HG03175 (cell line): ENCODE results near the gene PML.

Experiments
- ATAC-seq: cut with Tn5 transposase; IDR thresholded peaks from one replicate; pipeline ENCODE4 v1.9.1; 2021; ENCODE audit warnings: mild to moderate bottlenecking, moderate library complexity; ENCODE audit not compliant: unreplicated experiment

PML gene

GRCh38 chr15:74006774-74007639 lies 12.5 kb downstream of the PML start:
- ATAC-seq: no peak

GRCh38 chr15:74007820-74008371 lies 13.4 kb downstream of the PML start:
- no peak for ATAC-seq

GRCh38 chr15:74008901-74009300 lies 14.4 kb downstream of the PML start:
- no peak for ATAC-seq

GRCh38 chr15:74010929-74011540 lies 16.5 kb downstream of the PML start:
- ATAC-seq: no peak

GRCh38 chr15:74011610-74012009 lies 17.1 kb downstream of the PML start:
- ATAC-seq: no peak

- ATAC-seq: no peak
Observed at GRCh38 chr15:74013374-74013894, 18.9 kb downstream of the PML start.

GRCh38 chr15:74019734-74020133 lies 25.2 kb downstream of the PML start:
- no peak for ATAC-seq

GRCh38 chr15:74022706-74023470 lies 28.4 kb downstream of the PML start:
- no peak for ATAC-seq

GRCh38 chr15:74024687-74025086 lies 30.2 kb downstream of the PML start:
- no peak for ATAC-seq

GRCh38 chr15:74025436-74025835 lies 30.9 kb downstream of the PML start:
- no peak for ATAC-seq

- ATAC-seq: no peak
Observed at GRCh38 chr15:74027688-74028087, 33.2 kb downstream of the PML start.

- no peak for ATAC-seq
Observed at GRCh38 chr15:74028646-74029045, 34.1 kb downstream of the PML start.

- ATAC-seq: no peak
Observed at GRCh38 chr15:74032046-74032445, 37.5 kb downstream of the PML start.

- ATAC-seq: no peak
Observed at GRCh38 chr15:74032606-74033561, 38.4 kb downstream of the PML start.

- ATAC-seq: no peak
Observed at GRCh38 chr15:74034206-74034755, 39.8 kb downstream of the PML start.

- no peak for ATAC-seq
Observed at GRCh38 chr15:74035121-74036017, 40.9 kb downstream of the PML start.

GRCh38 chr15:74036271-74037170 lies 42.0 kb downstream of the PML start:
- no peak for ATAC-seq
